OCI-LY7 (cell line): ENCODE results near the gene ATG10. TPM values are rescaled to one million over a fixed set of nuclear protein-coding genes. Genes with fewer than 3 reads are reported as not detected.

Source experiments
- BruUV-seq: library from RNA; stranded (reverse); fragments of 400-500 nt; replicated peaks from 2 replicates; lab custom pipeline; 2021; lab: Mats Ljungman, UMichigan
- CTCF ChIA-PET: fragments of 300-600 bp; sonication (Branson Sonifier 250); formaldehyde crosslinking; loops from one replicate; lab custom pipeline; 2022; ENCODE audit warnings: antibody characterized with exemption; ENCODE audit not compliant: unreplicated experiment; lab: Charles Lee
- POLR2A ChIA-PET: fragments of 300-600 bp; sonication (Branson Sonifier 250); formaldehyde crosslinking; loops from one replicate; lab custom pipeline; 2022; ENCODE audit warnings: antibody characterized with exemption; lab: Charles Lee
- DNase-seq: peaks from one replicate; pipeline ENCODE4 v3.0.0-alpha.2; 2015; ENCODE audit warnings: low spot score
- H2AFZ ChIP-seq: fragments of 200-600 bp; sonication (generic), shearing (Covaris generic); 2 replicates; pipeline ENCODE4 v1.6.1; 2014; ENCODE audit warnings: mild to moderate bottlenecking, antibody characterized with exemption, low read length, moderate library complexity
- H3K27ac ChIP-seq: fragments of 200-600 bp; sonication (generic); 2 replicates; pipeline ENCODE4 v1.5.1; 2014; ENCODE audit warnings: mixed run types, low read depth, mild to moderate bottlenecking, moderate library complexity, low read length, inconsistent platforms; ENCODE audit not compliant: poor library complexity, severe bottlenecking
- H3K36me3 ChIP-seq: fragments of 200-600 bp; sonication (generic); 2 replicates; pipeline ENCODE4 v1.6.1; 2014; ENCODE audit warnings: mild to moderate bottlenecking, antibody characterized with exemption, low read length, moderate library complexity, mixed read lengths; ENCODE audit not compliant: insufficient read depth
- H3K4me1 ChIP-seq: fragments of 200-600 bp; sonication (generic); 2 replicates; pipeline ENCODE4 v1.5.1; 2014; ENCODE audit warnings: mild to moderate bottlenecking, low read length; ENCODE audit not compliant: insufficient read depth, poor library complexity, severe bottlenecking
- H3K4me2 ChIP-seq: fragments of 200-600 bp; sonication (generic); 2 replicates; pipeline ENCODE4 v1.6.1; 2014; ENCODE audit warnings: mild to moderate bottlenecking, low read length
- H3K4me3 ChIP-seq: fragments of 200-600 bp; sonication (generic); 2 replicates; pipeline ENCODE4 v1.5.1; 2014; ENCODE audit warnings: mild to moderate bottlenecking, low read depth, low read length; ENCODE audit not compliant: poor library complexity, severe bottlenecking
- H3K79me2 ChIP-seq: fragments of 200-600 bp; sonication (generic); 2 replicates; pipeline ENCODE4 v1.6.1; 2016; ENCODE audit warnings: low read depth, mild to moderate bottlenecking, low read length, moderate library complexity, mixed read lengths; ENCODE audit not compliant: insufficient read depth
- H3K9me2 ChIP-seq: fragments of 200-600 bp; sonication (generic); 2 replicates; pipeline ENCODE4 v1.6.1; 2016; ENCODE audit warnings: mild to moderate bottlenecking, low read length, mixed read lengths; ENCODE audit not compliant: insufficient read depth
- H3K9me3 ChIP-seq: fragments of 200-600 bp; sonication (generic); 2 replicates; pipeline ENCODE4 v1.6.1; 2014; ENCODE audit warnings: mild to moderate bottlenecking, mixed run types, low read length, mixed read lengths
- H4K20me1 ChIP-seq: fragments of 200-600 bp; sonication (generic); 2 replicates; pipeline ENCODE4 v1.6.1; 2014; ENCODE audit warnings: mild to moderate bottlenecking, antibody characterized with exemption, low read length, moderate library complexity, mixed read lengths; ENCODE audit not compliant: insufficient read depth
- EZH2phosphoT487 ChIP-seq: fragments of 200-600 bp; sonication (generic); IDR thresholded peaks from 2 replicates; pipeline ENCODE4 v1.6.1; 2018; ENCODE audit warnings: low read depth, borderline replicate concordance, mild to moderate bottlenecking, mixed run types, antibody characterized with exemption, low read length, moderate library complexity, mixed read lengths
- intact Hi-C: fragments of 100-400 bp; cut with micrococcal nuclease; formaldehyde crosslinking; loops from one replicate; pipeline ENCODE4 v1.10.0; 2022; ENCODE audit not compliant: unreplicated experiment
- total RNA-seq, 2 experiments: library from RNA; depleted of rRNA in 1 of 2; stranded (reverse); fragments of >200 nt in 1 of 2; shearing (Covaris generic) in 1 of 2; gene quantifications; 2 replicates each; pipeline ENCODE4 v1.2.3, GENCODE V29; 2014 to 2022
- TF ChIP-seq, protein P1 (sequence below): fragments of 200-600 bp; sonication (generic); conservative IDR thresholded peaks from 2 replicates; pipeline ENCODE4 v1.5.1; 2014; ENCODE audit warnings: mild to moderate bottlenecking, antibody characterized with exemption, low read length, moderate library complexity, mixed read lengths

ATG10 gene
- total RNA-seq, 2 experiments from 2014 or later: 5.4 to 14.8 TPM

DNA sequence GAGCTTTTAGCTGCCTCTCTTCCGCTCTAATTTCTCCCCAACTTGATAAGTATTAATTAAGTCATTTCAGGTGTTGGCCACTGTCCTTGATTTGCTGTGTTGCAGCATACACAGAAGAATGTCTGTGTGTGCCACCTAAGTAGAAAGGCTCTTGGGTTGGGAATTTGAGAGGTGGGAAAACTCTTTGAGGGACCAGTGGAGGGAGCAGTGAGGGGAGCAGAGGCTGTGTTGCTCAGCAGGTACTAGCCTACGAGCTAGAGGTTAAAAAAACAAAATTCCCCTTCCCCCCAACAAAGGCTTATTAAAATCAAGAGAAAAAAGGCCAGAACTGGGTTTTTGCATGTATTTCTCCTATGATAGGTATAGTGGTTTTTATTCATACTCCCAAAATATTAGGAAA is 285.4 kb downstream of the ATG10 start:
- H3K79me2 ChIP-seq: no peaks in the 10 kb centered on the region
- H4K20me1 ChIP-seq: no peaks in the 10 kb centered on the region

DNA sequence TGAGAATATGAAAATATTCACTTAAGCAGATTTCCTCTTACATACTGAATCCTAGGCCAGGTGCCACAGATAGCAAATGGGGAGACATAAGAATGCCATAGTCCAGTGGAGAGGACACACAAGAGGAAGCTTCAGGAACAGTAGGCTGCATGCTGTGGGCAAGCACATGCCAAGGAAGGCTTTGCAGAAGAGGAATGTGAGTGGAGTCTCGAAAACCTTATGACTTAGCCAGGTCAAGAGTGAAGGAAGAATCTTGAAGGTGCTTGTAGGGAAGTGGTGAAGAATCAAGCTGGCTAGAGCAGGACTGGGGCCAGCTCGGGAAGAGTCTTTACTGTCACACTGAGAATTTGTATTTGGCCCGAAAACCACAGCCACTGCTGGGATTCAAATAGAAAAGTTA is 285.9 kb downstream of the ATG10 start:
- H2AFZ ChIP-seq: no peak overlapping the region
- H3K4me2 ChIP-seq: no peak overlapping the region
- H4K20me1 ChIP-seq: no peaks in the 10 kb centered on the region
- no peaks in the 10 kb centered on the region for H3K36me3 ChIP-seq
- ChIA-PET CTCF (interaction anchor here (0.8 kb wide), 1 partner anchor 84 kb away, joined by 3 read pairs; no protein-coding TSS in a partner anchor), POLR2A (interaction anchor here (0.6 to 1.2 kb wide), 4 partner anchors 10 to 162 kb away, joined by 3 to 9 read pairs (median 4); no protein-coding TSS in a partner anchor)
- H3K4me3 ChIP-seq: no peak overlapping the region
- H3K79me2 ChIP-seq: no peaks in the 10 kb centered on the region
- intact Hi-C loops: no loop called here
- TF ChIP-seq, protein P1, sequence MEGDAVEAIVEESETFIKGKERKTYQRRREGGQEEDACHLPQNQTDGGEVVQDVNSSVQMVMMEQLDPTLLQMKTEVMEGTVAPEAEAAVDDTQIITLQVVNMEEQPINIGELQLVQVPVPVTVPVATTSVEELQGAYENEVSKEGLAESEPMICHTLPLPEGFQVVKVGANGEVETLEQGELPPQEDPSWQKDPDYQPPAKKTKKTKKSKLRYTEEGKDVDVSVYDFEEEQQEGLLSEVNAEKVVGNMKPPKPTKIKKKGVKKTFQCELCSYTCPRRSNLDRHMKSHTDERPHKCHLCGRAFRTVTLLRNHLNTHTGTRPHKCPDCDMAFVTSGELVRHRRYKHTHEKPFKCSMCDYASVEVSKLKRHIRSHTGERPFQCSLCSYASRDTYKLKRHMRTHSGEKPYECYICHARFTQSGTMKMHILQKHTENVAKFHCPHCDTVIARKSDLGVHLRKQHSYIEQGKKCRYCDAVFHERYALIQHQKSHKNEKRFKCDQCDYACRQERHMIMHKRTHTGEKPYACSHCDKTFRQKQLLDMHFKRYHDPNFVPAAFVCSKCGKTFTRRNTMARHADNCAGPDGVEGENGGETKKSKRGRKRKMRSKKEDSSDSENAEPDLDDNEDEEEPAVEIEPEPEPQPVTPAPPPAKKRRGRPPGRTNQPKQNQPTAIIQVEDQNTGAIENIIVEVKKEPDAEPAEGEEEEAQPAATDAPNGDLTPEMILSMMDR: no peak
- no peak for TF ChIP-seq EZH2phosphoT487
- H3K4me1 ChIP-seq: no peaks in the 10 kb centered on the region
- no peaks in the 10 kb centered on the region for H3K9me2 ChIP-seq
- no peak for DNase-seq
- no peak overlapping the region for H3K27ac ChIP-seq
- BruUV-seq: no TSS peak
- H3K9me3 ChIP-seq: no peaks in the 10 kb centered on the region

More for the DNA sequence above, 285.4 kb downstream of the ATG10 start:
- ChIA-PET POLR2A (interaction anchor here (1.2 kb wide), 1 partner anchor 10 kb away, joined by 4 read pairs; no protein-coding TSS in a partner anchor), CTCF (interaction anchor here (0.8 kb wide), 1 partner anchor 83 kb away, joined by 3 read pairs; no protein-coding TSS in a partner anchor)
- no peaks in the 10 kb centered on the region for H3K9me2 ChIP-seq
- no peak for DNase-seq
- TF ChIP-seq, protein P1: no peak
- TF ChIP-seq EZH2phosphoT487: no peak
- intact Hi-C loops: no loop called here
- no peaks in the 10 kb centered on the region for H3K9me3 ChIP-seq
- no peak overlapping the region for H2AFZ ChIP-seq
- no peak overlapping the region for H3K27ac ChIP-seq
- H3K4me2 ChIP-seq: no peak overlapping the region
- H3K4me3 ChIP-seq: no peak overlapping the region
- no peaks in the 10 kb centered on the region for H3K36me3 ChIP-seq
- no TSS peak for BruUV-seq
- H3K4me1 ChIP-seq: no peaks in the 10 kb centered on the region

DNA sequence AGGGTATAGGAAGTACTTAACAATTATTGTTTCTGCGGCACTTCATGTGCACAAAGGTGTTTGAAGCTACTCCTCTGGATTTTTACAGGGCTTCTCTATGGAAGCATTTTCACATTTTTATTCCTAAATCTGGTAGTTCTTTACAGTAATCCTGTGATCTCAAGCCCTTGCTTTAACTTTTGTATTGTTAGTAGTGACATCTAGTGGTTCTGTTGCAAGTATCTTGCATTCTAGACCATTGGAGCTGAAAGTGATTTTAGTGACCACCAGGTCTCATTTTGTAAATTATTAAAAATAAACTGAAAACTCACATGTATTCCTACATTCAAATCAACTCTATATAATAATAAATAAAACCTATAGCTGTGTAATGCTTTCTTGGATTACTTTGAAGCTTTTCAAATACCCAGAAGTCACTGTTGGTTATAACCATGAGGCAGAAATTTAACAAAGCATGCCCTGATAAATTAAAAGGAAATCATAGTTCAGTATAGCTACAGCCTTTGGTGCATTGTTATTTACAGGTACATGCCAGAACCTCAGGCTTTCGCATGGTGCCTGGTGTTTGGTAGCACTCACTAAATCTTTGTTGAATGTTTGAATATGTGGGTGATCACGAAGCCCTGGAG is 287.5 kb downstream of the ATG10 start:
- Histone ChIP-seq H4K20me1 (no peaks in the 10 kb centered on the region), H2AFZ (no peak overlapping the region), H3K9me2 (no peaks in the 10 kb centered on the region), H3K36me3 (no peaks in the 10 kb centered on the region), H3K4me2 (no peak overlapping the region), H3K9me3 (no peaks in the 10 kb centered on the region), H3K4me1 (no peaks in the 10 kb centered on the region), H3K79me2 (no peaks in the 10 kb centered on the region), H3K4me3 (no peak overlapping the region), H3K27ac (no peak overlapping the region)
- POLR2A ChIA-PET: interaction anchor here (0.6 to 1.2 kb wide), 5 partner anchors 11 to 1658 kb away, joined by 3 to 9 read pairs (median 4); partner anchors contain the start of gene RPS23
- intact Hi-C loops: no loop called here
- no peak for TF ChIP-seq EZH2phosphoT487
- TF ChIP-seq, protein P1: peak; percentile 85
- CTCF ChIA-PET: no interaction called here
- BruUV-seq: no TSS peak
- peak; percentile 41 for DNase-seq
